CD4-positive, alpha-beta T cell (primary cell): ENCODE results near the gene NFIA. TPM values are rescaled to one million over a fixed set of nuclear protein-coding genes. Genes with fewer than 3 reads are reported as not detected.

Source experiments
- ATAC-seq: fragments of 200-7000 bp; cut with Tn5 transposase; one replicate; pipeline ENCODE4 v1.10.0; 2022; ENCODE audit warnings: mild to moderate bottlenecking; ENCODE audit not compliant: poor library complexity
- CTCF ChIA-PET: fragments of 350-600 bp; sonication (Branson Sonifier 250); formaldehyde crosslinking; loops from one replicate; lab custom pipeline; 2021; ENCODE audit warnings: antibody characterized with exemption, inconsistent platforms; lab: Charles Lee
- POLR2A ChIA-PET: fragments of 350-600 bp; sonication (Branson Sonifier 250); formaldehyde crosslinking; loops from one replicate; lab custom pipeline; 2021; ENCODE audit warnings: antibody characterized with exemption, inconsistent platforms; lab: Charles Lee
- DNase-seq, 14 experiments: peaks; one replicate each; pipeline ENCODE4 v3.0.0-alpha.2; 2013 to 2020; ENCODE audit warnings: mixed read lengths in 2 of 14
- H3K27ac ChIP-seq, 2 donors: one replicate each; pipeline versions ENCODE4 v1.5.1 to v1.7.0; 2013; ENCODE audit warnings: low read length in 2 of 2, low read depth in 1 of 2, mild to moderate bottlenecking in 1 of 2
- H3K27me3 ChIP-seq, 2 experiments: 1 replicate in 1 of 2; 2 replicates in 1 of 2; pipeline versions ENCODE4 v1.6.1 to v1.7.0; 2013; ENCODE audit warnings: low read length in 2 of 2, control low read depth in 1 of 2, mild to moderate bottlenecking in 1 of 2, moderate library complexity in 1 of 2; ENCODE audit not compliant: insufficient read depth in 2 of 2, control insufficient read depth in 1 of 2
- H3K36me3 ChIP-seq: one replicate; pipeline ENCODE4 v1.6.1; 2013; ENCODE audit warnings: low read length, control low read depth; ENCODE audit not compliant: insufficient read depth
- H3K4me1 ChIP-seq: one replicate; pipeline ENCODE4 v1.6.1; 2013; ENCODE audit warnings: low read length, control low read depth; ENCODE audit not compliant: insufficient read depth
- H3K4me3 ChIP-seq: one replicate; pipeline ENCODE4 v1.5.1; 2013; ENCODE audit warnings: mild to moderate bottlenecking, low read length, moderate library complexity
- H3K9me3 ChIP-seq, 2 experiments: 1 replicate in 1 of 2; 2 replicates in 1 of 2; pipeline versions ENCODE4 v1.6.1 to v1.7.0; 2013; ENCODE audit warnings: low read length in 2 of 2, mild to moderate bottlenecking in 2 of 2, control low read depth in 1 of 2, moderate library complexity in 1 of 2; ENCODE audit not compliant: control insufficient read depth in 1 of 2, insufficient read depth in 1 of 2
- H3K27ac Mint-ChIP-seq: one replicate; pipeline ENCODE4 v1.8.0; 2020; ENCODE audit warnings: mixed read lengths
- H3K27me3 Mint-ChIP-seq: one replicate; pipeline ENCODE4 v1.8.0; 2021; ENCODE audit warnings: mixed read lengths
- H3K36me3 Mint-ChIP-seq: one replicate; pipeline ENCODE4 v1.8.0; 2021; ENCODE audit warnings: low read depth, mixed read lengths
- H3K4me1 Mint-ChIP-seq: one replicate; pipeline ENCODE4 v1.8.0; 2021; ENCODE audit warnings: low read depth, mixed read lengths
- H3K4me3 Mint-ChIP-seq: one replicate; pipeline ENCODE4 v1.8.0; 2020; ENCODE audit warnings: mild to moderate bottlenecking, mixed read lengths
- H3K9me3 Mint-ChIP-seq: one replicate; pipeline ENCODE4 v1.8.0; 2020; ENCODE audit warnings: mixed read lengths
- intact Hi-C, 2 experiments: fragments of 100-400 bp; cut with DNase I in 1 of 2; cut with micrococcal nuclease in 1 of 2; formaldehyde crosslinking; loops; one replicate each; pipeline versions ENCODE4 v1.15.1 to v1.9.0; 2023 to 2025; cut with DNase I, micrococcal nuclease
- total RNA-seq, 174 experiments: library from RNA in 2 of 174; stranded (reverse) in 2 of 174; gene quantifications; one replicate each; pipeline ENCODE4 v1.2.3 and lab custom pipeline; 2021 to 2026
- TF ChIP-seq, protein P1 (sequence below): fragments of 200-600 bp; IDR thresholded peaks from one replicate; pipeline ENCODE4 v1.8.0; 2022; ENCODE audit warnings: antibody characterized with exemption, mild to moderate bottlenecking

NFIA gene
- total RNA-seq, 2 experiments from 2014 or later = 4.8 to 5.9 TPM

DNA sequence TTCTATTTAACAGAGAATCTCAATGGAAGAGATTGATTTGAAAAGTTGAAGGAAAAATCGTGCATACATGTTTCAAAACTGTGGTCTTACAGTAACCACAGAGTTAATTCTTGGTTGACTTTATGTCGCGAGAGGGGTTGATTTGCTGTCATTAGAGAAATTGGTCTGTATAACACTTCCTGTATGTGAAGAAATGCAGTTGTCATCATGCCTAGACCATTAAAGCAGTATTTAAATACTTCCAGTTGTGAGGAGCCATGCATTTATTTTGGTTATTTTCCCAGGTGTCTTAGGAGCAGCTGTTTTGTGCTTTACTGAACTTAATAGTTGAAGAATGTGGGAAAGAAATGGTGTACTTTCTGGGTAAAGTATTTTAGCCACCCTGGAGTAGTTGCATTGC is 76.2 kb downstream of the NFIA start:
- H3K27ac Mint-ChIP-seq = no peak overlapping the region
- ATAC-seq (no peak), DNase-seq (no peak)
- Histone ChIP-seq H3K4me1 (peaks cover 5% of the 10 kb centered on the region), H3K36me3 (no peaks in the 10 kb centered on the region), H3K27me3 (no peaks in the 10 kb centered on the region), H3K4me3 (no peak overlapping the region), H3K27ac (no peak overlapping the region), H3K9me3 (no peaks in the 10 kb centered on the region)
- CTCF ChIA-PET = no interaction called here
- no peaks in the 10 kb centered on the region for H3K36me3 Mint-ChIP-seq
- H3K27me3 Mint-ChIP-seq = no peaks in the 10 kb centered on the region
- H3K4me1 Mint-ChIP-seq = peaks cover 24% of the 10 kb centered on the region
- H3K4me3 Mint-ChIP-seq = no peak overlapping the region
- intact Hi-C loops = no loop called here
- POLR2A ChIA-PET = interaction anchor here (2.0 kb wide), 1 partner anchor 81 kb away, joined by 6 read pairs; no protein-coding TSS in a partner anchor
- no peaks in the 10 kb centered on the region for H3K9me3 Mint-ChIP-seq
- TF ChIP-seq, protein P1, sequence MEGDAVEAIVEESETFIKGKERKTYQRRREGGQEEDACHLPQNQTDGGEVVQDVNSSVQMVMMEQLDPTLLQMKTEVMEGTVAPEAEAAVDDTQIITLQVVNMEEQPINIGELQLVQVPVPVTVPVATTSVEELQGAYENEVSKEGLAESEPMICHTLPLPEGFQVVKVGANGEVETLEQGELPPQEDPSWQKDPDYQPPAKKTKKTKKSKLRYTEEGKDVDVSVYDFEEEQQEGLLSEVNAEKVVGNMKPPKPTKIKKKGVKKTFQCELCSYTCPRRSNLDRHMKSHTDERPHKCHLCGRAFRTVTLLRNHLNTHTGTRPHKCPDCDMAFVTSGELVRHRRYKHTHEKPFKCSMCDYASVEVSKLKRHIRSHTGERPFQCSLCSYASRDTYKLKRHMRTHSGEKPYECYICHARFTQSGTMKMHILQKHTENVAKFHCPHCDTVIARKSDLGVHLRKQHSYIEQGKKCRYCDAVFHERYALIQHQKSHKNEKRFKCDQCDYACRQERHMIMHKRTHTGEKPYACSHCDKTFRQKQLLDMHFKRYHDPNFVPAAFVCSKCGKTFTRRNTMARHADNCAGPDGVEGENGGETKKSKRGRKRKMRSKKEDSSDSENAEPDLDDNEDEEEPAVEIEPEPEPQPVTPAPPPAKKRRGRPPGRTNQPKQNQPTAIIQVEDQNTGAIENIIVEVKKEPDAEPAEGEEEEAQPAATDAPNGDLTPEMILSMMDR = no peak

GRCh38 chr1:61160526-61160925 is 78.2 kb downstream of the NFIA start:
- peaks cover 24% of the 10 kb centered on the region for H3K4me1 Mint-ChIP-seq
- Histone ChIP-seq H3K4me1 (peaks cover 5% of the 10 kb centered on the region), H3K27ac (no peak overlapping the region), H3K4me3 (no peak overlapping the region), H3K9me3 (no peaks in the 10 kb centered on the region), H3K27me3 (no peaks in the 10 kb centered on the region), H3K36me3 (no peaks in the 10 kb centered on the region)
- H3K9me3 Mint-ChIP-seq = no peaks in the 10 kb centered on the region
- intact Hi-C loops = no loop called here
- ATAC-seq = no peak
- no peaks in the 10 kb centered on the region for H3K27me3 Mint-ChIP-seq
- no peaks in the 10 kb centered on the region for H3K36me3 Mint-ChIP-seq
- no peak overlapping the region for H3K4me3 Mint-ChIP-seq
- TF ChIP-seq, protein P1 = no peak
- ChIA-PET POLR2A (interaction anchor here (0.6 kb wide), 1 partner anchor 132 kb away, joined by 3 read pairs; no protein-coding TSS in a partner anchor), CTCF (no interaction called here)
- DNase-seq = no peak
- no peak overlapping the region for H3K27ac Mint-ChIP-seq

- no peak overlapping the region for H3K27ac Mint-ChIP-seq
- no peaks in the 10 kb centered on the region for H3K9me3 Mint-ChIP-seq
- no peaks in the 10 kb centered on the region for H3K36me3 Mint-ChIP-seq
- Histone ChIP-seq H3K36me3 (no peaks in the 10 kb centered on the region), H3K27ac (no peak overlapping the region), H3K4me3 (no peak overlapping the region), H3K9me3 (no peaks in the 10 kb centered on the region), H3K4me1 (peaks cover under 1% of the 10 kb centered on the region), H3K27me3 (no peaks in the 10 kb centered on the region)
- CTCF ChIA-PET = interaction anchor here (0.9 kb wide), 1 partner anchor 11 kb away, joined by 3 read pairs; no protein-coding TSS in a partner anchor
- peaks cover 8% of the 10 kb centered on the region for H3K4me1 Mint-ChIP-seq
- no peak for ATAC-seq
- POLR2A ChIA-PET = no interaction called here
- no peaks in the 10 kb centered on the region for H3K27me3 Mint-ChIP-seq
- intact Hi-C loops = no loop called here
- TF ChIP-seq, protein P1 = no peak
- DNase-seq = no peak
- H3K4me3 Mint-ChIP-seq = no peak overlapping the region
Observed at GRCh38 chr1:61162520-61163258, 80.3 kb downstream of the NFIA start.
